ENCODE results near the gene PIP4K2B. TPM values are rescaled to one million over a fixed set of nuclear protein-coding genes. Genes with fewer than 3 reads are reported as not detected.
A peak's percentile ranks its signal among the peaks of the same experiment; 100 is the strongest.

PIP4K2B gene
- total and polyA plus RNA-seq, 9 of the 15 experiments (the other 6 are each of a cell fraction or from before 2014, with no cell fraction given) = 3.7 to 29.9 (median 23.0) TPM

DNA sequence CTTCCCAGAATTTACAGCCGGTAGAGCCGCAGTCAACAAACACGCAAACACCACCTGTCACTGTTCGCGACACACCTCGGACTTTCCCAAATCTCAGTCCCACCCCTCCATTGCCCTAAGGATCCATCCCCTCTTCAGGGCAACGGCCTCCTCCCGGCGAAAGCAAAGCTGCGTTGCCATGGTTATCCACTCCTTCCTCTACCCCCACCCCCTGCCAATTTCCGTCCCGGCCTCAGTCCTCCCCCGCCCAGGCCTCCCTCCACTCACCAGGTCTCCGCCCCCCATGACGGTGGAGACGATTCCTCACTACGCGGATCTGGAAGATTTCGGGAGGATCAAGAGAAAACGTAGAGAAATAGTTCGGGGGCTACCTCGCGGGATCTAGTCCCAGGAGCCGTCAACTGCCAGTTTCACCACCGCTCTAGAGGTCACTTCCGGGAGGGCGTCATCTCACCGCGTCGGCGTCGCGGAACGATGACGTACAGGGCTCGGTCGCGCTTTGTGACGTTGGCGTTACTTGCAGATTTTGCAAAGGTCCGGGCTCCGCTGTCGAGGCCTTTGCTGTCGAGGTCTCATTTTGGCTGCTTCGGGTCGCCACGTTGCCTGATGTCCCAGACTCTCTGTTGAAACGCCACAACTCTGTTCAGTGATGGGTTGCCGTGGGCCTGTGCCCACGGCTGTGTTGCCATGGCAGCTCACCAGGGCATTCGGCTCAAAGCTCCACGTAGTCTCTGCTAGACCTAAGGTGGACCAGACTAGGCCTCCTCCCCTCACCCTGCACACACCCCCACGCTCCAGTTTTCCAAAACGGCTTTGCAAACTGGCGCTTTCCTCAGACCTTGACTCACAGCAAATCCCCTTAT, 25.8 kb upstream of the PIP4K2B start, which contains the start of gene CWC25:
TSS of gene CWC25 (minus strand) at position 423 of the 863 bp plus-strand sequence. CDS start at position 285, 138 bp downstream.
- Histone ChIP-seq H3K9me3 (replicated peaks; ENCODE audit: control insufficient read depth, insufficient read depth, low read depth, low read length) (no peaks in the 10 kb centered on the region), H3K79me2 (ENCODE audit: control insufficient read depth, insufficient read depth, low read length) (peaks cover 35% of the 10 kb centered on the region), H3K4me3 (peak within 1 kb of the TSS; percentile 68), H3K36me3 (ENCODE audit: control insufficient read depth, insufficient read depth, low read length) (peaks cover 30% of the 10 kb centered on the region; the same call in 2 of the 3 replicates), H3K27ac (ENCODE audit: extremely low read depth, low read depth, low read length) (peak within 1 kb of the TSS; percentile 97), H4K20me1 (replicated peaks; ENCODE audit: control insufficient read depth, insufficient read depth, low read length) (no peaks in the 10 kb centered on the region; the same call in 1 of the 2 replicates), H3K27me3 (ENCODE audit: control insufficient read depth in 2 of 2, insufficient read depth in 2 of 2, low read length in 2 of 2) (no peaks in the 10 kb centered on the region), H3K4me1 (replicated peaks in 1 of 2; ENCODE audit: control insufficient read depth in 2 of 2, insufficient read depth in 2 of 2, low read length in 2 of 2) (peaks cover 4 to 6% of the 10 kb centered on the region in 2 experiments; a peak in 4 of 5 replicates), H2AFZ (ENCODE audit: low read depth, low read length) (peak within 1 kb of the TSS; percentile 88), H3K9me1 (ENCODE audit: control insufficient read depth, insufficient read depth, low read length) (no peaks in the 10 kb centered on the region), H3K4me2 (ENCODE audit: insufficient read depth, low read length) (peak within 1 kb of the TSS; percentile 95), H3K9ac (ENCODE audit: insufficient read depth in 1 of 2, low read depth in 2 of 2, low read length in 2 of 2) (peak within 1 kb of the TSS; percentile 94 to 97)
- ChIA-PET POLR2A (interaction anchor here (0.6 to 2.3 kb wide), 15 partner anchors 8 to 112 kb away, joined by 3 to 9 read pairs (median 4); partner anchors contain the start of genes PIP4K2B and RPL23), CTCF (ENCODE audit: low intra/inter-chr PET ratio) (no interaction called here)
- WGBS (ENCODE audit: insufficient coverage, low coverage, missing lambda C conversion rate) = under 1% methylated on average over 53 of the region's 55 CpGs
- in situ Hi-C loops (cut with MboI) (no loop called here), intact Hi-C loops (cut with micrococcal nuclease) (no loop called here)
- peak; percentile 93 to 98 (median 94) for DNase-seq (ENCODE audit: extremely low read depth in 1 of 4, low spot score in 3 of 4)
- no peak for FAIRE-seq
- BruUV-seq (replicated peaks) = TSS peak; percentile 98
- peak; percentile 92 for ATAC-seq
- TF ChIP-seq HCFC1 (IDR thresholded peaks at IDR 0.05; ENCODE audit: low read depth, low read length) = peak; percentile 97
- TF ChIP-seq NCOA1 (IDR thresholded peaks at IDR 0.05; ENCODE audit: low read depth) = no peak
- TF ChIP-seq ETS1 (conservative IDR thresholded peaks at IDR 0.05; ENCODE audit: control insufficient read depth, low read depth, low read length) = peak; percentile 96
- peak; percentile 100 for TF ChIP-seq ATF1 (CRISPR knock-in tag; IDR thresholded peaks at IDR 0.05)
- peak; percentile 100 for TF ChIP-seq ATF1 (tag; IDR thresholded peaks at IDR 0.05)
- peak; percentile 90 for TF ChIP-seq MAFK (IDR thresholded peaks at IDR 0.05; ENCODE audit: low read length)
- peak; percentile 38; the same call in 1 of the 2 replicates for TF ChIP-seq HMGXB4 (CRISPR knock-in tag; IDR thresholded peaks at IDR 0.05)
- no peak for TF ChIP-seq SIRT6 (IDR thresholded peaks at IDR 0.05; ENCODE audit: low read depth, low read length)
- TF ChIP-seq NR2C1 (IDR thresholded peaks at IDR 0.05) = peak; percentile 91
- TF ChIP-seq NR2C1 (tag; IDR thresholded peaks at IDR 0.05) = peak; percentile 94
- TF ChIP-seq STAG1 (CRISPR knock-in tag; IDR thresholded peaks at IDR 0.05; ENCODE audit: borderline replicate concordance) = no peak
- 0 out of 2 replicates have a peak, but pooled peaks have one; percentile 10 for TF ChIP-seq TEAD4 (IDR thresholded peaks at IDR 0.05; ENCODE audit: low read length)
- no peak for TF ChIP-seq TEAD4 (CRISPR knock-in tag; IDR thresholded peaks at IDR 0.05; ENCODE audit: borderline replicate concordance)
- TF ChIP-seq ZKSCAN8 (CRISPR knock-in tag; IDR thresholded peaks at IDR 0.05) = no peak
- TF ChIP-seq ZFX (CRISPR knock-in tag; IDR thresholded peaks at IDR 0.05) = peak; percentile 100
- TF ChIP-seq SMAD1 (IDR thresholded peaks at IDR 0.05; ENCODE audit: low read depth, low read length, partially characterized antibody) = peak; percentile 85
- peak in 1 of 2 experiments; percentile 59; a peak in 2 of 4 replicates for TF ChIP-seq NONO (IDR thresholded peaks at IDR 0.05; ENCODE audit: low read depth in 2 of 2, low read length in 1 of 2)
- TF ChIP-seq, protein P1, sequence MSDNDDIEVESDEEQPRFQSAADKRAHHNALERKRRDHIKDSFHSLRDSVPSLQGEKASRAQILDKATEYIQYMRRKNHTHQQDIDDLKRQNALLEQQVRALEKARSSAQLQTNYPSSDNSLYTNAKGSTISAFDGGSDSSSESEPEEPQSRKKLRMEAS (CRISPR knock-in tag; IDR thresholded peaks at IDR 0.05) = peak; percentile 71
- TF ChIP-seq POLR2G (IDR thresholded peaks at IDR 0.05; ENCODE audit: low read depth, low read length) = peak; percentile 95
- no peak for TF ChIP-seq ZNF239 (CRISPR knock-in tag; IDR thresholded peaks at IDR 0.05)
